Fibroblast of skin of left quadriceps (primary cell): ENCODE results near the gene SHC2.
"Not testable (repeated sequence)": the region's sequence is repeated elsewhere in the genome, so short reads cannot be mapped to it uniquely, and the experiment has no call there.

ENCODE experiments used
- DNase-seq, 2 experiments: peaks; one replicate each; pipeline ENCODE4 v3.0.0-alpha.2; 2013; ENCODE audit warnings: low read depth in 2 of 2

Gene SHC2

GRCh38 chr19:423691-424466 is 37.0 kb downstream of the SHC2 start:
- no peak for DNase-seq

GRCh38 chr19:422917-423226 is 38.0 kb downstream of the SHC2 start:
- DNase-seq: not testable (repeated sequence)

GRCh38 chr19:422213-422916 is 38.5 kb downstream of the SHC2 start:
- no peak for DNase-seq

GRCh38 chr19:419721-420515 is 40.9 kb downstream of the SHC2 start:
- no peak for DNase-seq

GRCh38 chr19:418761-419671 is 41.8 kb downstream of the SHC2 start:
- DNase-seq: no peak

- no peak for DNase-seq
These were observed 44.4 kb downstream of the SHC2 start for GRCh38 chr19:416416-416815.

- DNase-seq: no peak
These were observed 45.5 kb downstream of the SHC2 start for GRCh38 chr19:415292-415691.

GRCh38 chr19:413756-414420 is 46.9 kb downstream of the SHC2 start:
- no peak for DNase-seq

- no peak for DNase-seq
These were observed 48.2 kb downstream of the SHC2 start for GRCh38 chr19:412356-413355.

GRCh38 chr19:411723-412355 is 49.0 kb downstream of the SHC2 start:
- no peak for DNase-seq

GRCh38 chr19:411121-411722 is 49.6 kb downstream of the SHC2 start:
- DNase-seq: not testable (repeated sequence)

- no peak for DNase-seq
These were observed 50.5 kb downstream of the SHC2 start for GRCh38 chr19:410243-410781.

GRCh38 chr19:409516-410242 is 51.2 kb downstream of the SHC2 start:
- DNase-seq: no peak

GRCh38 chr19:408902-409515 is 51.8 kb downstream of the SHC2 start, which contains the start of gene C2CD4C:
C2CD4C (minus strand) TSS chr19:409147; CDS start chr19:408361, 786 bp downstream.
- no peak for DNase-seq

- DNase-seq: no peak
These were observed 52.4 kb downstream of the SHC2 start for GRCh38 chr19:408441-408901.

GRCh38 chr19:407511-408440 is 53.1 kb downstream of the SHC2 start:
- no peak for DNase-seq
